Skin of body (tissue), 2 donors: ENCODE results near the gene FAM186B. TPM values are rescaled to one million over a fixed set of nuclear protein-coding genes. Genes with fewer than 3 reads are reported as not detected.

ENCODE experiments used
- DNase-seq: peaks from one replicate; lab custom pipeline; 2025; lab: John Stamatoyannopoulos, UW
- total RNA-seq: library from RNA; depleted of rRNA; stranded (reverse); fragments of >200 nt; gene quantifications from one replicate; pipeline ENCODE4 v1.2.3, GENCODE V29; 2014

FAM186B gene
- total RNA-seq, 1 donor from 2014 or later = 0.59 TPM

DNA sequence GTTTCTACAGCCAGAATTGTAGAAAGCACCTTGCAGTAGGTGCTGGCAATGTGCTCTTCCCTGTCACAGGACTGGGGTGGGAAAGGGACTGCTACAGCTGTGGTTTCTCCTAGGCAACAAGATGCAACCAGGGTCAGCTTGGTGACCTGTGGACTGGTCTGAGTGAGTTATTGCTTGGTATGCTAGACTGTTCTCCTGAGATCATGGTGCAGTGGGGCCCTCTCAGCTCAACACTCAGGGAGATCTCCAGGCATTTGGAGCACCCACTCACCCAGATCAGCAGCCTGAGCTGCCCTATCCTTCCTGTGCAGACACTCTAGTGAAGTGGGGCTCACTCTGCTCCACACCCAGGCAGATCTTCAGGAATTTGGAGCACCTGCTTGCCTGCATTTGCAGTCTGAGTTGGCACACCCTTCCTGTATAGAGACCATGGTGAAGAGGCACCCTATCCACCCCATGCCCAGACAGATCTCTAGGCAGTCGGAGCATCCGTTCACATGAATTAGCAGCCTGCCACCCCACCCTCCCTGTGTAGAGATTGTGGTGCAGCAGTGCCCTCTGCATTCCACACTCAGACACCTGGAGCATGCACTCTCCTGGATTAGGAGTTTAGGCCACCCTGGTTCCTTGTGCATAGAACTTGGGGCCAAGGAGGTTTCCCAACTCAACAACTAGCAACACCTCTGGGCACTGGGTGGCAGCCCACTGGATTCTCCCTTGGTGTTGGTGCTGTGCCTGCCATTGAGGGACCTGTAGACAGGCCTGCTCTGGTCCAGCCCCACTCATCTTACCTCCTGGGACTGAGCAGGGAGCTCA, 3.8 kb upstream of the FAM186B start:
- no peak for DNase-seq

DNA sequence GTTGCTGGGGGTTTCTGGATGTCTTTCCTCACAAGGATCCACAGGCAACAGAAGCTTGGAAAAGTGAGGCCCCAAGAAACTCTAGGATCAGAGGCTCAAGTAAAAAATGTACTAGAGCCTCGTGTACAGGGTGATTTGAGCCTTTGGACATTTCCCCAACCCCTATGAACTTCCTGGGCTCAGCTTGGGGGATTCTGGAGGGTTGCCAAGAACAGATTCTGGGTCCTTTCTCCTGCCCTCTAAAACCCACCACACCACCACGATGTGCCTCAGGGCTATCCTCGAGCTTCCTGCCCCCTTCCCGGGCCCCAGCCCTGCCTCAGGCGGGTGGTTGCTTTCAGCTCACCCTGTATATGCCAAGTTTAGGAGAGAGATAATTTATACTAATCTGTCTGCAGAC, 583 bp downstream of the FAM186B start:
- no peak for DNase-seq

- no peak for DNase-seq
These were observed 1.7 kb downstream of the FAM186B start for GRCh38 chr12:49603721-49604120.

- DNase-seq = no peak
These were observed 5.5 kb downstream of the FAM186B start for GRCh38 chr12:49599961-49600360.

GRCh38 chr12:49598527-49598926, 6.9 kb downstream of the FAM186B start:
- no peak for DNase-seq

GRCh38 chr12:49588721-49589516, 16.5 kb downstream of the FAM186B start:
- no peak for DNase-seq

- DNase-seq = no peak
These were observed 17.2 kb downstream of the FAM186B start for GRCh38 chr12:49588281-49588680.

DNA sequence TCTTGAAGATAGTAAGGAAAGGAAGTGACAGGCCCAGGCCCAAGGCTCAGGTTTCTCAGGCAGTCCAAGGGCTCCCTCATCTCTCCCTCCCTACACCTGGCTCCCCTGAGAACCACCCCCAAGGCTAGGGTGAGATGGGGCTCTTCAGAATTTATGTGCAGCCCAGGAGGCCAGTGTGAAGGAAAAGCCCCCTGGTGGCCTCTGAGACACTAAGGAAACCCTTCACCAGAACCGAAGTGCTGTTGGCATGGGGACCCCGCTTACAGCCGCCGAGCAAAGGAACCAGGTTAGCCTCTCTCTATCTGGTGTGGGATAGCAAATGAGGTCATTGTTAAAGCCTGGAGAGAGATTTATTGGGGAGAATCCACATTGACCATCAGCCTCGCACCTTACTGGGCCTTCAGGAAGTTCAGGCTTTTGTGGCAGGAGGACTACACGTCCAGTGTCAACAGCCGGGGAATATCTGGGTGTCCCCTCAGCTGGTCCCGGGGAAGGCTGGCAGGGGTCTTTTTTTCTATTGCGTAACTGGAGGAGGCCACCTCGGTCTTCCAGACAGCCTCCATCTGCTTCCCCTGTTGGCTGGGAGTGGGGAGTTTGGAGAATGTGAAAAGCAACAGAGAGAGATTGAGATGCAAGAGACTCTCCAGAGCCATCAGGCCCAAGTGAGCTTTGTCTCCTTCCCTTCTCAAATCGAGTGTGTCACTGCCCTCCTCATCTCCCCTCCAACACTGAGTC, 18.1 kb downstream of the FAM186B start:
- no peak for DNase-seq

DNA sequence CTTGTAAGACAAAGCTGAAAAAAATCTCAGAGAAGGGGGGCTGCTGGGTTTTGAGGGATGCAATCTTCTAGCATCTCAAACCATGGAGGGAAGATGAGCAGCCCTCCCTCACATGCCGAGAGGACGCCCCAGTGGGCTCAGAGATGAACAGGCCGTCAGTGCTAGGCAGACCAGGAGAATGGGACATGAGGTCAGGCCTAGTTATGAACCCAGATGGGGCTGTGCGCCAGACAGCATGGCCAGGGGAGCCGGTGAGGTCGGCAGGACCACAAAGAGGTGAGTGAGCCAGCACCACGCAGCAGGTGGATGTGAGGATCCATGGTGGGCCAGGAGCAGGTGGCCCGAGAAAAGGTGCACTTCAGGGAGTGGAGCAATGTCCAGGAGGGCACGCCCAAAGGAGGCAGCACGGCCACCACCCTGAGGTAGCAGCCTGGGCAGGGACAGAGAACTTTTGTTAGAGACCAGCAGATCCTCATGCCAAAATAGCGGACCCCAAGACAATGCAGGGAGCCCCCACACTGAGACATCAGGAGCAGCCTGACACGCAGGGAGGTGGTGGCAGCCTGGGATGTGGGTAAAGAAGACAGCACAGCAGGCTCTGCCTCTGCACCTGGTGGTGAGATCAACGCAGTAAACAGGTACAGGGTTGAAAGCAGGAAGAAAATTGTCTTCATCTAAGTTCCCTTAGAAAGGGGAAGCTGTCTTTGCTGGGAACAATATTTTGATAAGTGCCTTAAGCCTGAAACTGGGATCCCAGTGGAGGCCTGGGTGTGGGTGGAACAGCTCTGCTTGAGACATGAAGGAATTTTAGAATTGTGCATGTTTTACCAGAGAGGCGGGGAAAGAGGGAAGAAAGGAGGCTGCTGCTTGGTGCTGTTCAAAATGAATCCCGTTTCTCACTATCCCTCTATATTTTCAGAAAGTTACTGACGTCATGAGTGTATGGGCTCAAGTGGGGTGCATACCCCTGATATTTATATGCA, 19.7 kb downstream of the FAM186B start:
- no peak for DNase-seq

DNA sequence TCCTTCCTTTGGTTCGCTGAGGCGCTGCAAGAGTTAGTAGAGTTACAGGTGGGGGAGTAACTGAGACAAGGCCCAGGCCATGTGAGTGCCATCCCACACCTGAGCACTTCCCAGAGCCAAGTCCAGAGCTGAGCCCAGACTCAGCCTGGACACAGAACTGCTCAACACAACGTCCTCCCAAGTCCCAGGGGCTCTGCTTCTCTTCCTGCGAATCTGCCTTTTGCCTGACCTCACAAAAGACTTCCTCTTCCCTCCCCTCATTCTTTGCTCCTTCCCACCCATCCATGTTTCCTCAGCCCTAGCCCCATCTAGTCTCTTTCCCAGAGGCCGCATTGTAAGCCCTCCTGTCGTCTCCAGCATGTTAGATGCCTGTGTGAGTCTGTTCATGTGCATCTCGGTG, 20.8 kb downstream of the FAM186B start:
- no peak for DNase-seq

DNA sequence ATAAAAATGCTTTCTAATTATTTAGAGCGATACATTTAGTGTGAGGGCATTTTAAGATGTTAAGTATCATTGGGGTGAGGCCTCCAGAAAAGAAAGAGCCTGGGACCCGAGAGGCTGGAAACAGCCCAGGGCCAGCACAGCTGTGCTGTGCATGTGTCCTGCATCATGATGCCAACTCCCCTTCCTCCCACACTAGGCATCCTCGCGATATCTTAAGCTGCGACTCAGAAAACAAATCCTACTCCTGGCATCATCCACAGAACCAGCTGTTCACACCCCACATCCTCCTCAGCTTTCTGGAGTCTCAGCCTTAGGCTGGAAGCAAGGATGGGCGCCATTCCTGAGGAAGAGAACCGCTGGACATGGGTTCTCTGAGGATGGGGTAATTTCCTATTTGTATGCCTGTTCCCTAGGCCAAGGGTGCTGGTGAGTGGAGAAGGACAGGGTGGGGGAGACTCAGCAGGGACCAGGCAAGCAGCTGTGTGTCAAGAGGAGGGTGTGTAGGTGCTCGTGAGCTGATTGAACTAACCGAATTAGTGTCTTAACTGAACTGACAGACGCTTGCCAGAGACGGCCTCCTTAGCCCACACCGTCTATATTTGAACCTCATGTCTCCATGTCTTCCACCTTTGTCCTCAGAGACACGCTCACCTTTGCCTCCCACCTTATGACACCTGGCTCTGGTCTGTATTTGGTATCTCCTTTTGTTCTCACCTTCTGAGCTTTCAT, 21.9 kb downstream of the FAM186B start:
- peak; percentile 34 for DNase-seq

- peak; percentile 12 for DNase-seq
These were observed 22.6 kb downstream of the FAM186B start for GRCh38 chr12:49582850-49583249.

DNA sequence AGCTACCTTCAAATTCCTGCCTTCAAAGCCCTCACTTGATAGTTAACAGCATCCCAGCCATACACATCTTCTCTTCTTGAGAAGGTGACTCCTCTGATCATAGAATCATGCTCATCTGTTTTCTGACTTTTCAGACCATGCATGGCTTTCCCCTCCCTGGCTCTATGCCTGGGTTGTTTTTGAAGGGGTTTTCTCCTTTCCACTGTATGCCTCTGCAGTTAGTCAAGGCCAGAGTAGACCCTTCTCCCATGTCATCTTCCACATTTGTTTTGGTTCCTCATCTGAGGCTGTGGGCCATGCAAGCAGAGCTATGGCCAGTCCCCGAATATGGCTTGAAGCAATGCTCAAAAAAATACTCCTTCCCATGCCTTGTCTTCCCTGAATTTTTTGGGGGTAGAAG, 23.2 kb downstream of the FAM186B start:
- no peak for DNase-seq

GRCh38 chr12:49580572-49581535, 24.6 kb downstream of the FAM186B start:
- no peak for DNase-seq

DNA sequence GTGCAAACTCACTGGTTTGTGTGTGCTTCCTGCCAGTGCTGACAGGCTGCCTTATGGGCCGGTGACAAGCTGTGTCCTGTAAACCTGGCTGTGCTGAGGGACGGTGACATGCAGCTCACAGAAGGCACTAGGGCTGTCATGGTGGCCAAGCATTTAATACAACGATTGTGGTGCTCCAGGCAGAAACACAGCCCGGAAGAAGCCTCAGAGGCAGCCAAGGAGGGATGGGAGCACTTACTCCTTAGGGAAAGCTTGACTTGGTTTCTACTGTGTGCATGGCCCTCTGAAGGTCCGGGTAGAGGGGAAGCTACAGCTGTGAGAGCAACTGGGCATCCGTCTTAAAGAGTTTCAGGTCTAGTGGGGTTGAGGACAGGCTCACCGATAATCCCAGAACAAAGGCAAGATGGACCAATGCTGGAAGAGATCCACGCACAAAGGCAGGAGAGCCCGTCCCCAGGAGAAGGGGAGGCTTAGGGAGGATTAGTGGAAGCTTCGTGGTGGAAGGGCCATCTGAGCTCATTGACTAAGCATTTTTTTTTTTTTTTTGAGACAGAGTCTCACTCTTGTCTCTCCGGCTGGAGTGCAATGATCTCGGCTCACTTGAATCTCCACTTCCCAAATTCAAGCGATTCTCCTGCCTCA, 26.8 kb downstream of the FAM186B start:
- no peak for DNase-seq

- no peak for DNase-seq
These were observed 27.7 kb downstream of the FAM186B start for GRCh38 chr12:49577589-49578315.

GRCh38 chr12:49568442-49569162, 36.8 kb downstream of the FAM186B start:
- no peak for DNase-seq
